Keratinocyte (primary cell): Measurements from ENCODE around the gene KSR1. TPM values are rescaled to one million over a fixed set of nuclear protein-coding genes. Genes with fewer than 3 reads are reported as not detected.

ENCODE experiments used
- DNase-seq: peaks from one replicate; pipeline ENCODE4 v3.0.0-alpha.2; 2011; ENCODE audit warnings: low read depth, missing footprints, low spot score
- FAIRE-seq: peaks from 2 replicates; lab custom pipeline; 2011; peaks lifted over from hg19 to GRCh38; lab: Jason Lieb, UNC
- H2AFZ ChIP-seq: 2 replicates; pipeline ENCODE4 v1.6.0; 2012; ENCODE audit warnings: low read length, control low read depth, inconsistent platforms; ENCODE audit not compliant: control insufficient read depth
- H3K27ac ChIP-seq: 2 replicates; pipeline ENCODE4 v1.5.1; 2011; ENCODE audit warnings: low read length; ENCODE audit not compliant: control insufficient read depth, insufficient read depth
- H3K27me3 ChIP-seq: 3 replicates; pipeline ENCODE4 v1.6.0; 2011; ENCODE audit warnings: low read length; ENCODE audit not compliant: control insufficient read depth, insufficient read depth; ENCODE audit errors: extremely low read depth
- H3K36me3 ChIP-seq, 2 experiments: 2 replicates in 1 of 2; 3 replicates in 1 of 2; pipeline ENCODE4 v1.5.1; 2011; ENCODE audit warnings: low read length in 2 of 2, mild to moderate bottlenecking in 1 of 2; ENCODE audit not compliant: control insufficient read depth in 2 of 2, insufficient read depth in 2 of 2; ENCODE audit errors: extremely low read depth in 1 of 2
- H3K4me1 ChIP-seq: 3 replicates; pipeline ENCODE4 v1.5.1; 2011; ENCODE audit warnings: low read length; ENCODE audit not compliant: control insufficient read depth, insufficient read depth; ENCODE audit errors: extremely low read depth
- H3K4me2 ChIP-seq: 3 replicates; pipeline ENCODE4 v1.6.0; 2011; ENCODE audit warnings: low read depth, low read length; ENCODE audit not compliant: control insufficient read depth, insufficient read depth; ENCODE audit errors: extremely low read depth
- H3K4me3 ChIP-seq, 3 experiments: fragments of 200-600 bp in 1 of 3; sonication (generic) in 1 of 3; 2 replicates in 2 of 3; 3 replicates in 1 of 3; pipeline ENCODE4 v1.5.1; 2011 to 2016; ENCODE audit warnings: low read length in 3 of 3, mild to moderate bottlenecking in 3 of 3, control low read depth in 2 of 3, inconsistent platforms in 1 of 3, low read depth in 1 of 3, mixed read lengths in 1 of 3, mixed run types in 1 of 3, moderate library complexity in 1 of 3; ENCODE audit not compliant: control insufficient read depth in 2 of 3, insufficient read depth in 2 of 3; ENCODE audit errors: extremely low read depth in 1 of 3
- H3K79me2 ChIP-seq: 2 replicates; pipeline ENCODE4 v1.6.0; 2012; ENCODE audit warnings: low read length; ENCODE audit not compliant: control insufficient read depth, insufficient read depth
- H3K9ac ChIP-seq: 3 replicates; pipeline ENCODE4 v1.6.0; 2011; ENCODE audit warnings: low read length; ENCODE audit not compliant: control insufficient read depth, insufficient read depth; ENCODE audit errors: extremely low read depth
- H3K9me1 ChIP-seq: 3 replicates; pipeline ENCODE4 v1.6.0; 2011; ENCODE audit warnings: low read length; ENCODE audit not compliant: control insufficient read depth, insufficient read depth; ENCODE audit errors: extremely low read depth
- H3K9me3 ChIP-seq: 2 replicates; pipeline ENCODE4 v1.5.1; 2012; ENCODE audit warnings: low read depth, low read length; ENCODE audit not compliant: control insufficient read depth
- H4K20me1 ChIP-seq: 3 replicates; pipeline ENCODE4 v1.6.0; 2011; ENCODE audit warnings: low read length; ENCODE audit not compliant: control insufficient read depth, insufficient read depth; ENCODE audit errors: extremely low read depth
- EZH2 ChIP-seq: IDR thresholded peaks from one replicate; pipeline ENCODE4 v1.6.1; 2012; ENCODE audit warnings: inconsistent platforms, mild to moderate bottlenecking, low read length, moderate library complexity
- dilution Hi-C: fragments of 300-500 bp; cut with MboI; formaldehyde crosslinking; loops from one replicate; pipeline ENCODE4 v1.7.0; 2020; ENCODE audit warnings: low sequenced_read_pairs; ENCODE audit not compliant: extremely low pct_ligation_motif_present
- polyA plus RNA-seq, 5 experiments: library from polyadenylated mRNA; depleted of rRNA in 3 of 5; stranded (reverse) in 3 of 5; stranded (forward) in 1 of 5; unstranded in 1 of 5; fragments of >200 nt; gene quantifications; 1 replicate in 1 of 5; 2 replicates in 3 of 5; 3 replicates in 1 of 5; pipeline versions ENCODE4 v1.2.1 to v1.2.3, GENCODE V29; 2011 to 2012; ENCODE audit warnings: missing spikeins in 2 of 5, low read depth in 1 of 5, low replicate concordance in 1 of 5
- TF ChIP-seq, protein P1 (sequence below), 3 experiments: IDR thresholded peaks in 1 of 3; conservative IDR thresholded peaks in 1 of 3; optimal IDR thresholded peaks in 1 of 3; 2 replicates in 2 of 3; 3 replicates in 1 of 3; pipeline versions ENCODE3 to v1.5.1; 2011; ENCODE audit warnings: low read length in 3 of 3, mild to moderate bottlenecking in 3 of 3, moderate library complexity in 2 of 3, control low read depth in 1 of 3, inconsistent platforms in 1 of 3; ENCODE audit not compliant: insufficient read depth in 2 of 3; ENCODE audit errors: extremely low read depth in 1 of 3

KSR1 gene
- polyA plus RNA-seq, 1 donor (not counting 4 experiments of a cell fraction or from before 2014, with no cell fraction given) = 1.3 TPM

DNA sequence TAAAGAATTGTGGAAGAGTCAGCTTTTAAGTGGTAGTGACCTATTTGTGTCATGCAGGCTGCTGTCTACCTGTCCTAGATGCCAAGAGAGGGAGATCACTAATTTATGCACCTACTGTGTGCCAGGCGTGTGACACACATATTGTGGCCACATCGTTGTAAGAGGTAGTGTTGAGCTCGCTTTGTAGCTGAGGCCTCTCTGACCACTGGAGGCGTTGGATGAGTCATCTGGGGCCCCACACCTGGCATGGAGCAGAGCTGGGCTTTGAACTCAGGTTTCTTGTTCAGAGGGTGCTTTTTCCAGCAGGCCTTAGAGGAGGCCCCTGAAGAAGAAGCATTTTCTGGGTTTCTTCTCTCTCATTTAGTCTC lies 122.5 kb downstream of the KSR1 start:
- Histone ChIP-seq H3K9me1 (no peaks in the 10 kb centered on the region), H3K9me3 (no peaks in the 10 kb centered on the region), H3K79me2 (no peaks in the 10 kb centered on the region), H3K27me3 (no peaks in the 10 kb centered on the region), H3K9ac (no peak overlapping the region), H3K4me2 (no peak overlapping the region), H3K4me1 (no peaks in the 10 kb centered on the region), H3K36me3 (no peaks in the 10 kb centered on the region), H3K4me3 (no peak overlapping the region), H3K27ac (no peak overlapping the region), H2AFZ (no peak overlapping the region), H4K20me1 (no peaks in the 10 kb centered on the region)
- dilution Hi-C loops = no loop called here
- DNase-seq (no peak), FAIRE-seq (no peak)
- TF ChIP-seq EZH2 = no peak
- TF ChIP-seq, protein P1, sequence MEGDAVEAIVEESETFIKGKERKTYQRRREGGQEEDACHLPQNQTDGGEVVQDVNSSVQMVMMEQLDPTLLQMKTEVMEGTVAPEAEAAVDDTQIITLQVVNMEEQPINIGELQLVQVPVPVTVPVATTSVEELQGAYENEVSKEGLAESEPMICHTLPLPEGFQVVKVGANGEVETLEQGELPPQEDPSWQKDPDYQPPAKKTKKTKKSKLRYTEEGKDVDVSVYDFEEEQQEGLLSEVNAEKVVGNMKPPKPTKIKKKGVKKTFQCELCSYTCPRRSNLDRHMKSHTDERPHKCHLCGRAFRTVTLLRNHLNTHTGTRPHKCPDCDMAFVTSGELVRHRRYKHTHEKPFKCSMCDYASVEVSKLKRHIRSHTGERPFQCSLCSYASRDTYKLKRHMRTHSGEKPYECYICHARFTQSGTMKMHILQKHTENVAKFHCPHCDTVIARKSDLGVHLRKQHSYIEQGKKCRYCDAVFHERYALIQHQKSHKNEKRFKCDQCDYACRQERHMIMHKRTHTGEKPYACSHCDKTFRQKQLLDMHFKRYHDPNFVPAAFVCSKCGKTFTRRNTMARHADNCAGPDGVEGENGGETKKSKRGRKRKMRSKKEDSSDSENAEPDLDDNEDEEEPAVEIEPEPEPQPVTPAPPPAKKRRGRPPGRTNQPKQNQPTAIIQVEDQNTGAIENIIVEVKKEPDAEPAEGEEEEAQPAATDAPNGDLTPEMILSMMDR (optimal IDR thresholded peaks at IDR 0.05 in 1 of 3, IDR thresholded peaks at IDR 0.05 in 1 of 3, conservative IDR thresholded peaks at IDR 0.05 in 1 of 3; ENCODE audit: extremely low read depth in 1 of 3, insufficient read depth in 2 of 3, low read length in 3 of 3) = no peak

DNA sequence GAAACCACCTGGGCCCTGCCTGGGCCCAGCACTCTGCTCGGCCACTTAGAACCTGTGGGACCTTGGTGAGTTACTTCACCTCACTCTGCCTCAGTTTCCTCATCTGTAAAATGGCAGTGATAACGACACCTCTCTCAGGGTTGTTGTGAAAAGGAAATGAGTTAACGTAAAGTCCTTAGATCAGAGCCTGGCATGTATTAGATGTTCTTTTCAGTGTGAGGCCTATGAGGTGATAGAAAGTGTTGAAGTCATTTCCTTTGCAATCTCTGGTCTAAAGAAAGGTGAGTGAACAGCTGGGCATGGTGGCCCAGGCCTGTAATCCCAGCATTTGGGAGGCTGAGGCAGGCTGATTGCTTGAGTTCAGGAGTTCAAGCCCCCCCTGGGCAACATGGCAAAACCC lies 123.1 kb downstream of the KSR1 start:
- dilution Hi-C loops = no loop called here
- Histone ChIP-seq H3K4me1 (no peaks in the 10 kb centered on the region), H3K9ac (no peak overlapping the region), H3K27me3 (no peaks in the 10 kb centered on the region), H3K36me3 (no peaks in the 10 kb centered on the region), H3K4me2 (no peak overlapping the region), H3K79me2 (no peaks in the 10 kb centered on the region), H3K9me3 (no peaks in the 10 kb centered on the region), H3K4me3 (no peak overlapping the region), H2AFZ (no peak overlapping the region), H3K9me1 (no peaks in the 10 kb centered on the region), H3K27ac (no peak overlapping the region), H4K20me1 (no peaks in the 10 kb centered on the region)
- no peak for DNase-seq
- TF ChIP-seq EZH2 = no peak
- TF ChIP-seq, protein P1 (optimal IDR thresholded peaks at IDR 0.05 in 1 of 3, IDR thresholded peaks at IDR 0.05 in 1 of 3, conservative IDR thresholded peaks at IDR 0.05 in 1 of 3; ENCODE audit: extremely low read depth in 1 of 3, insufficient read depth in 2 of 3, low read length in 3 of 3) = no peak
- FAIRE-seq = no peak
